Uterus (tissue), 4 donors: ENCODE results near the gene OR1E2. TPM values are rescaled to one million over a fixed set of nuclear protein-coding genes. Genes with fewer than 3 reads are reported as not detected.
A peak's percentile ranks its signal among the peaks of the same experiment; 100 is the strongest.
"Not testable (repeated sequence)": the region's sequence is repeated elsewhere in the genome, so short reads cannot be mapped to it uniquely, and the experiment has no call there.

Experiments
- DNase-seq, 2 donors: peaks; one replicate each; pipeline ENCODE4 v3.0.0-alpha.2; 2019 to 2020
- H3K27ac ChIP-seq, 2 donors: fragments of 200-600 bp; sonication (generic); 1 replicate in 1 of 2; 2 replicates in 1 of 2; pipeline ENCODE4 v1.5.1; 2016 to 2018
- H3K27me3 ChIP-seq, 2 donors: fragments of 200-600 bp; sonication (generic); one replicate each; pipeline ENCODE4 v1.5.1; 2018 to 2019; ENCODE audit warnings: control low read depth in 1 of 2
- H3K36me3 ChIP-seq, 2 donors: fragments of 200-600 bp; sonication (generic); one replicate each; pipeline ENCODE4 v1.5.1; 2019; ENCODE audit warnings: control low read depth in 1 of 2
- H3K4me1 ChIP-seq, 2 donors: fragments of 200-600 bp; sonication (generic); one replicate each; pipeline ENCODE4 v1.5.1; 2018 to 2019; ENCODE audit warnings: control low read depth in 1 of 2
- H3K4me3 ChIP-seq, 2 donors: fragments of 200-600 bp; sonication (generic); 1 replicate in 1 of 2; 2 replicates in 1 of 2; pipeline ENCODE4 v1.5.1; 2018 to 2019; ENCODE audit warnings: mild to moderate bottlenecking in 1 of 2
- H3K9me3 ChIP-seq, 2 donors: fragments of 200-600 bp; sonication (generic); one replicate each; pipeline ENCODE4 v1.5.1; 2019; ENCODE audit warnings: control low read depth in 1 of 2
- CTCF ChIP-seq, 4 experiments: fragments of 200-600 bp in 2 of 4; fragments of 450-650 bp in 2 of 4; sonication (generic) in 2 of 4; IDR thresholded peaks; one replicate each; pipeline ENCODE4 v1.5.1; 2016 to 2019; ENCODE audit warnings: antibody characterized with exemption in 4 of 4, mild to moderate bottlenecking in 2 of 4, moderate library complexity in 1 of 4
- POLR2A ChIP-seq, 2 donors: fragments of 450-650 bp; IDR thresholded peaks; one replicate each; pipeline ENCODE4 v1.6.1; 2016; ENCODE audit warnings: antibody characterized with exemption in 2 of 2, mild to moderate bottlenecking in 1 of 2, moderate library complexity in 1 of 2
- intact Hi-C: fragments of 100-400 bp; cut with DNase I; formaldehyde crosslinking; loops from one replicate; pipeline ENCODE4 v1.15.1; 2023; ENCODE audit warnings: low total_unique reads
- total RNA-seq, 4 donors: library from RNA; depleted of rRNA in 3 of 4; stranded (reverse); fragments of >200 nt in 3 of 4; gene quantifications; one replicate each; pipeline versions ENCODE4 v1.1.0 to v1.2.4, GENCODE V29; 2014 to 2023
- donor health status: DM: yes; HTN: yes; CAD: no.

Gene OR1E2
- total RNA-seq, 4 donors from 2014 or later: 4.6 TPM; not detected in 3

- Histone ChIP-seq H3K36me3 (no peaks in the 10 kb centered on the region), H3K27ac (peak overlapping the region; percentile 73 to 74), H3K27me3 (no peaks in the 10 kb centered on the region), H3K4me3 (no peak overlapping the region), H3K9me3 (no peaks in the 10 kb centered on the region), H3K4me1 (no peaks in the 10 kb centered on the region)
- intact Hi-C loops: no loop called here
- TF ChIP-seq CTCF (IDR thresholded peaks at IDR 0.05) (no peak), POLR2A (IDR thresholded peaks at IDR 0.05) (no peak)
- DNase-seq: no peak
Observed at GRCh38 chr17:3474212-3474611, 40.6 kb upstream of the OR1E2 start.

GRCh38 chr17:3472137-3472536 lies 38.5 kb upstream of the OR1E2 start:
- intact Hi-C loops: no loop called here
- no peaks in the 10 kb centered on the region for H3K4me1 ChIP-seq
- no peak overlapping the region for H3K4me3 ChIP-seq
- H3K27me3 ChIP-seq: no peaks in the 10 kb centered on the region
- no peak overlapping the region for H3K27ac ChIP-seq
- TF ChIP-seq POLR2A (IDR thresholded peaks at IDR 0.05): no peak
- no peak for TF ChIP-seq CTCF (IDR thresholded peaks at IDR 0.05)
- no peaks in the 10 kb centered on the region for H3K9me3 ChIP-seq
- DNase-seq: no peak
- H3K36me3 ChIP-seq: no peaks in the 10 kb centered on the region

- H3K36me3 ChIP-seq: no peaks in the 10 kb centered on the region
- no peak for DNase-seq
- intact Hi-C loops: no loop called here
- no peaks in the 10 kb centered on the region for H3K27me3 ChIP-seq
- no peaks in the 10 kb centered on the region for H3K4me1 ChIP-seq
- no peaks in the 10 kb centered on the region for H3K9me3 ChIP-seq
- H3K4me3 ChIP-seq: no peak within 1 kb of the TSS
- no peak for TF ChIP-seq CTCF (IDR thresholded peaks at IDR 0.05)
- no peak for TF ChIP-seq POLR2A (IDR thresholded peaks at IDR 0.05)
- no peak within 1 kb of the TSS for H3K27ac ChIP-seq
Observed at GRCh38 chr17:3471599-3471998, 38.0 kb upstream of the OR1E2 start, which contains the start of gene SPATA22. Gene SPATA22 (minus strand): TSS chr17:3471819. CDS start chr17:3469325, 2,494 bp downstream.

DNA sequence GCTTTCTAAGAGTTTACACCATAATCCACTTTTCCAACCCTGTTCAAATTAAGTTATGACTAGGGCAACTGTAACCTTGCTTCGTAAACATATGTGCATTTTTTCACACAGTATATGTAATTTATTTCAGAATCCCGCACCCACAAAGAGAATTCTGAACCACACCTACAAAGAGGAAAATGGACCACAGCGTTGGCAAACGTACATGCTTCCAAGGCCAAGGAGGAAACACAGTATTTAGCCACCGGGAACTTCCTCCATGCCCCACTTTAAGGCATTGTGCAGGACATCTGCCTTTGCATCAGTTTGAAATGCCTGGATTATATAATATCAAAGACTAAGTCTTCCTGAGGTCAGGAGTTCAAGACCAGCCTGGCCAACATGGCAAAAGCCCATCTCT lies 35.9 kb upstream of the OR1E2 start:
- intact Hi-C loops: no loop called here

DNA sequence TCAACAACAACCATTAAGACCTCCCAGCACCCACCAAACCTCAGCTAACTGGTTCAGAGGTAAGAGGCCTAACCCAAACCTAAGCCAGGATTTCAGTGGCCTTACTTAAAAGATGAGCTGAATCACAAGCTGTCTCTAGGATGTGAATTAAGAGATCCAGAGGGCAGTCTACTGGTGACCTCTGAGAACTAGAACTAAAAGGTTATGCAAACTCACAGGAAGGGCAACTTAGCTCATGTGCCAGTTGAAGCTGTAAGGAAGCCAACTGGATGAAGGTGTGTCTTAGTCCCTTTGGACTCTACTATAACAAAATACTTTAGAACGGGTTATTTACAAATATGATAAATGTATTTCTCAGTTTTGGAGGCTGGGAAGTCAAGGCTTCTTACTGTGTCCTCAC lies 32.7 kb upstream of the OR1E2 start:
- DNase-seq, H3K36me3 ChIP-seq, H3K27me3 ChIP-seq, H3K4me1 ChIP-seq, H3K9me3 ChIP-seq, H3K27ac ChIP-seq, H3K4me3 ChIP-seq, intact Hi-C loops: not testable (repeated sequence)

More for the DNA sequence above, 35.9 kb upstream of the OR1E2 start:
- H3K9me3 ChIP-seq: no peaks in the 10 kb centered on the region
- no peaks in the 10 kb centered on the region for H3K36me3 ChIP-seq
- TF ChIP-seq POLR2A (IDR thresholded peaks at IDR 0.05): no peak
- H3K27ac ChIP-seq: no peak overlapping the region
- H3K27me3 ChIP-seq: no peaks in the 10 kb centered on the region
- no peak overlapping the region for H3K4me3 ChIP-seq
- no peak for DNase-seq
- H3K4me1 ChIP-seq: no peaks in the 10 kb centered on the region

DNA sequence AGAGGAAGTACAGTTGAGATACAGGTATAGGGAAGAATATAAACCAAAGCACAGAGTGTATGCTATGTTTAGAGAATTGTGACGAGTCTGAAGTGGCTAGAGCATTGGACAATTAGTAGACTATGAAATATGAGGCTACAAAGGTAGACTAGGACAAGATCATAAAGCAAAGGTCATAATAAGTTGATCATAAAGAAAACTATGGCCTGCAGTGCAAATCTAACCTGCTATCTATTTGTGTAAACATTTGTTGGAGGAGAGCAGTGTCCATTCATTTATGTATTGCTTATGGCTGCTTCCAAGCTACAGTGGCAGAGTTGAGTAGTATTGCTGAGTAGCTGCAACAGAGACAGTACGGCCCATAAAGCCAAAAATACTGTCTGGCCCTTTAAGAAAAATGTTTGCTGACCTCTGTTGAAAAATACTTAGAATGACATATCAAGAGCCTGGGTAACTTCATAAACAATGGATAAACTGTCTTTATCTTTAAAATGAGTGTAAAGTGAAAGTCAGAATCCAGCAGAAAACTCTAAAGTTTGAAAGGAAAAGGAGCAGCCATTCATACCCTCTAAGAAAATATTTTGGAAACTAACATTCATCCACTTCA lies 14.5 kb upstream of the OR1E2 start:
- no peak for DNase-seq
- Histone ChIP-seq H3K36me3 (no peaks in the 10 kb centered on the region), H3K27ac (no peak overlapping the region), H3K27me3 (no peaks in the 10 kb centered on the region), H3K9me3 (no peaks in the 10 kb centered on the region), H3K4me3 (no peak overlapping the region), H3K4me1 (no peaks in the 10 kb centered on the region)
- intact Hi-C loops: no loop called here
- TF ChIP-seq POLR2A (IDR thresholded peaks at IDR 0.05): no peak
- no peak for TF ChIP-seq CTCF (IDR thresholded peaks at IDR 0.05)
